Muscle layer of colon (tissue), 2 donors: Measurements from ENCODE around the gene ZNF512B.

Experiments
- H3K27ac ChIP-seq: one replicate; pipeline ENCODE4 v1.7.0; 2013; ENCODE audit warnings: low read depth, mild to moderate bottlenecking, low read length, moderate library complexity
- H3K27me3 ChIP-seq, 2 donors: one replicate each; pipeline ENCODE4 v1.7.0; 2013; ENCODE audit warnings: low read length in 2 of 2, mild to moderate bottlenecking in 2 of 2; ENCODE audit not compliant: insufficient read depth in 2 of 2, control insufficient read depth in 1 of 2
- H3K36me3 ChIP-seq: one replicate; pipeline ENCODE4 v1.7.0; 2013; ENCODE audit warnings: mild to moderate bottlenecking, low read length; ENCODE audit not compliant: insufficient read depth
- H3K4me1 ChIP-seq: one replicate; pipeline ENCODE4 v1.7.0; 2013; ENCODE audit warnings: mild to moderate bottlenecking, low read length; ENCODE audit not compliant: insufficient read depth
- H3K4me3 ChIP-seq, 2 donors: one replicate each; pipeline ENCODE4 v1.7.0; 2013; ENCODE audit warnings: low read length in 2 of 2, low read depth in 1 of 2, mild to moderate bottlenecking in 1 of 2, moderate library complexity in 1 of 2
- H3K9ac ChIP-seq: one replicate; pipeline ENCODE4 v1.7.0; 2013; ENCODE audit warnings: low read length
- H3K9me3 ChIP-seq: one replicate; pipeline ENCODE4 v1.7.0; 2013; ENCODE audit warnings: mild to moderate bottlenecking, low read length
- donor health status: abdominal sarcoma.
- donor health status: Adenocarcinoma of cecum.

Gene ZNF512B

DNA sequence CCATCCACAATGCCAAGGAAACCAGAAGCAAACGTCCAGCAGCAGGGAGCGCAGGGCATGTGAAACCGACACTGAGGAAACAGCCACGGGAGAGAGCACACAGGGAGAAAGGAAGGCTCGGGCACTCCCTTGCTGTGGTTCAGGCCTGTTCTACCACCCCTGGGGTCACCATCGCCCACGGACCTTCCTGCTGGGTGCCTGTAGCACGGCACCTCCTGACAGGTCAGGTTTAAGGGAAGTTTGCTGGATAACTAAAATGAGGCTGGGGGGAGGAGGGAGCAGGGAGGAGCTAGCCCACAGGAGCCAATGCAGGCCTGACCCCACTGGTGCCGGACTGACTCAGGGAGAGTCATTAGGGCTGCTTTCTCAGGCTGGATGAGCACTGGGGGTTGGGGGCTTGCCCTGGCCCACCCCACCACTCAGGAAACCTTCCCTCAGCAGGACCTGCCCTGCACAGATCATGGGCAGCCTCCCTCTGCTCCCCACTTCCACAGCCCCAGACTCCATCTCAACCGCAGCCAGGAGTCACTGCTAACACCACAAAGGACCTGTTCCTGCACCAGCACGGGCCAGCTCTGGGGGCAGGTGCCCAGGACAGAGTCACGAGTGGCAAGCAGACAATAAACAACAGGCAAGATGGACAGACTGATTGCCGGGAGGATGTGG, 15.8 kb downstream of the ZNF512B start:
- no peaks in the 10 kb centered on the region for H3K27me3 ChIP-seq
- peak overlapping the region; percentile 63 for H3K27ac ChIP-seq
- H3K36me3 ChIP-seq, result no peaks in the 10 kb centered on the region
- no peaks in the 10 kb centered on the region for H3K9me3 ChIP-seq
- H3K9ac ChIP-seq, result no peak overlapping the region
- H3K4me3 ChIP-seq, result peak overlapping the region in 1 of 2 donors; percentile 86
- peaks cover 69% of the 10 kb centered on the region for H3K4me1 ChIP-seq

DNA sequence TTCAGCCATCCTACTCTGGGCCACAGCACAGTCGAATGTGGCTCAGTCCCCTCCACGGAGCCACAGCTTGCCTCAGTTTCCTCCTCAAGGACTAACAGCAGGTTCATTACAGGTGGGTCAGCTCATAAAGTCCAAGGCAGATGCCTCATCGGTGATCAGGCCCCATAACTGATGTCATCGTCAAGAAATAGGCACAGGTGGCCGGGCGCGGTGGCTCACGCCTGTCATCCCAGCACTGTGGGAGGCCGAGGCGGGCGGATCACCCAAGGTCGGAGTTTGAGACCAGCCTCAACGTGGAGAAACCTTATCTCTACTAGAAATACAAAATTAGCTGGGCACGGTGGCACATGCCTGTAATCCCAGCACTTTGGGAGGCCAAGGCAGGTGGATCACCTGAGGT, 17.0 kb downstream of the ZNF512B start:
- Histone ChIP-seq H3K4me1 (peaks cover 79% of the 10 kb centered on the region), H3K9ac (peak overlapping the region; percentile 5), H3K36me3 (no peaks in the 10 kb centered on the region), H3K4me3 (peak overlapping the region in 1 of 2 donors; percentile 18), H3K9me3 (no peaks in the 10 kb centered on the region), H3K27me3 (no peaks in the 10 kb centered on the region), H3K27ac (peak overlapping the region; percentile 54)

- H3K9me3 ChIP-seq, result no peaks in the 10 kb centered on the region
- H3K27ac ChIP-seq, result peak overlapping the region; percentile 72
- no peaks in the 10 kb centered on the region for H3K36me3 ChIP-seq
- H3K4me3 ChIP-seq, result peak overlapping the region in 1 of 2 donors; percentile 18
- H3K27me3 ChIP-seq, result no peaks in the 10 kb centered on the region
- peak overlapping the region; percentile 5 for H3K9ac ChIP-seq
- peaks cover 78% of the 10 kb centered on the region for H3K4me1 ChIP-seq
Measured at GRCh38 chr20:63952210-63952535, 17.6 kb downstream of the ZNF512B start.

DNA sequence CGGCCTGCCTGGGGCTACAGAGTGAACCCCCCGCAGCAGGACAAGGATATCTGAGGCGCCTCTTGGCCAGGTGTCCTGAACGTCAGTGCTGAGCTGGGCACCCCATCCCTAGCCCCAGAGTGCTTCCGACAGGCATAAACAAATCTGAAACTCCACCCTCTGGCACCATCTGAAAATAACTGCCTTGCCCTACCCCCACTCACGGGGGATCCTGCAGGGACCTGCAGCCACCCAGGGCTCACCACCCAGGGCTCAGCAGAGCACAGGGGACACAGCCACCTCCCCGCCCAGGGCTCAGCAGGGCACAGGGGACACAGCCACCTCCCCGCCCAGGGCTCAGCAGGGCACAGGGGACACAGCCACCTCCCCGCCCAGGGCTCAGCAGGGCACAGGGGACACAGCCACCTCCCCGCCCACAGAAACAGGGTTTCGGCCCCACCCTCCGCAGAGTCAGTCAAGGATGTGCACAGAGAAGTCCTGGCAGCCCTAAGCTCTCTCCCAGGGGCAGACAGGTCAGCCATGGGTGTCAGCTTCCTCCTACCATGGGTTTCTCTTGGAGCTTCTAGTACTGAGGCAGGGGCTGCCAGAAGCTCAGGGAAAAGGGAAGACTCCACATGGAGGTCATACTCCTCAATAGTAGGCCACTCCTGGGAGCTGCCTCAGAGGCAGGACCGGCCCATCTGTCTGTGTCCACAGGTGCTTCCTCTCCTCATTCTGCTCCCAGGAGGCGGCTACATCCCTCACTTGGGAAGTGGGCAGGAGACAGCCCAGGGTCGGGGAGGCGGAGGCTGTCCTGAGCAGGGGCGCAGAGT, 18.1 kb downstream of the ZNF512B start:
- H3K27ac ChIP-seq, result peak overlapping the region; percentile 87
- peak overlapping the region; percentile 5 for H3K9ac ChIP-seq
- H3K27me3 ChIP-seq, result no peaks in the 10 kb centered on the region
- H3K4me1 ChIP-seq, result peaks cover 81% of the 10 kb centered on the region
- H3K36me3 ChIP-seq, result no peaks in the 10 kb centered on the region
- H3K9me3 ChIP-seq, result no peaks in the 10 kb centered on the region
- peak overlapping the region in 1 of 2 donors; percentile 37 for H3K4me3 ChIP-seq

GRCh38 chr20:63950701-63951397, 18.9 kb downstream of the ZNF512B start:
- Histone ChIP-seq H3K27me3 (no peaks in the 10 kb centered on the region), H3K9me3 (no peaks in the 10 kb centered on the region), H3K27ac (peak overlapping the region; percentile 87), H3K9ac (no peak overlapping the region), H3K36me3 (no peaks in the 10 kb centered on the region), H3K4me1 (peaks cover 81% of the 10 kb centered on the region), H3K4me3 (peak overlapping the region in 1 of 2 donors; percentile 37)

DNA sequence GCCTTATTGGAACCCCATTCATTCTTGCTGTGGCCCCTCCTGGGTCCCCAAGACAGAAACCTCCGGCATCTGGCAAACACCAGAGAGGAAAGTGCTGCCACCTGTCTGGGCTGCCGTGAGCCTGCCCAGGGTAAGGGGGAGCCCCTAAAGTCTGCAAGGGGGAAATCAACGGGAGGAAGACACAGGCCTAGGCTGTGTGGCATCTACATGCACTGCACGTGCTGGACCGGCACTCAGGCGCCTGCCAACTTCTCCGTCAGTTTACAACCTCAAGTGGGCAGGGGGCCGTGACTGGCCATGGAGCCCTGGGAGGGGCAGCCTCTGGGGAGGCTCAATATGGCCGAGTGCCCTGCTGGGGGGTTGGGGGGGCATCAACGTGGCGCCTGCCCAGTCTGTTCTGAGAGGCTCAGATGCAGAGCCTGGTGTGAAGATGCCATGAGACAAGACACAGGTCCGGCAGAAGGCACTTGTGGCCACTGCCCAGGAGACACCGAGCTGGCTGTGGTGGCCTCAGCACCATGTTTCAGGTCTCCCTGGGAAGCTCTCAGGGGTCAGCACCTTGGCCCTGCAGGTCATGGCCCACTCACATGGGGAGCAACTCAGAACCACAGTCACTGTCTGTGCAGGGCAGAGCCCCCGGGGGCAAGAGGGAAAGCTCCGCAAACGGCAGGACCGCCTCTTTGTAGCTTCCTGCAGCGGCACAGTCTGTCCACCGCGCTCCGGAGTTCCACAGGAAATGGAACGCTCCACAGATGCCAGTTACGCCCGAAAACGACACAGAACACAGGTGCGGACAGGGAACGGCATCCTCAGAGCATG, 21.9 kb downstream of the ZNF512B start:
- H3K27ac ChIP-seq, result peak overlapping the region; percentile 87

GRCh38 chr20:63946986-63947637, 22.6 kb downstream of the ZNF512B start:
- H3K9ac ChIP-seq, result no peak overlapping the region

More for the DNA sequence above, 21.9 kb downstream of the ZNF512B start:
- Histone ChIP-seq H3K4me1 (peaks cover 58% of the 10 kb centered on the region), H3K9ac (no peak overlapping the region), H3K27me3 (no peaks in the 10 kb centered on the region), H3K9me3 (no peaks in the 10 kb centered on the region), H3K4me3 (no peak overlapping the region), H3K36me3 (peaks cover 23% of the 10 kb centered on the region)

GRCh38 chr20:63945921-63946920, 23.5 kb downstream of the ZNF512B start:
- Histone ChIP-seq H3K27ac (no peak overlapping the region), H3K4me1 (peaks cover 42% of the 10 kb centered on the region), H3K36me3 (peaks cover 29% of the 10 kb centered on the region)

More at GRCh38 chr20:63946986-63947637, 22.6 kb downstream of the ZNF512B start:
- Histone ChIP-seq H3K36me3 (peaks cover 29% of the 10 kb centered on the region), H3K4me3 (no peak overlapping the region), H3K4me1 (peaks cover 51% of the 10 kb centered on the region), H3K27me3 (no peaks in the 10 kb centered on the region), H3K27ac (no peak overlapping the region), H3K9me3 (no peaks in the 10 kb centered on the region)

DNA sequence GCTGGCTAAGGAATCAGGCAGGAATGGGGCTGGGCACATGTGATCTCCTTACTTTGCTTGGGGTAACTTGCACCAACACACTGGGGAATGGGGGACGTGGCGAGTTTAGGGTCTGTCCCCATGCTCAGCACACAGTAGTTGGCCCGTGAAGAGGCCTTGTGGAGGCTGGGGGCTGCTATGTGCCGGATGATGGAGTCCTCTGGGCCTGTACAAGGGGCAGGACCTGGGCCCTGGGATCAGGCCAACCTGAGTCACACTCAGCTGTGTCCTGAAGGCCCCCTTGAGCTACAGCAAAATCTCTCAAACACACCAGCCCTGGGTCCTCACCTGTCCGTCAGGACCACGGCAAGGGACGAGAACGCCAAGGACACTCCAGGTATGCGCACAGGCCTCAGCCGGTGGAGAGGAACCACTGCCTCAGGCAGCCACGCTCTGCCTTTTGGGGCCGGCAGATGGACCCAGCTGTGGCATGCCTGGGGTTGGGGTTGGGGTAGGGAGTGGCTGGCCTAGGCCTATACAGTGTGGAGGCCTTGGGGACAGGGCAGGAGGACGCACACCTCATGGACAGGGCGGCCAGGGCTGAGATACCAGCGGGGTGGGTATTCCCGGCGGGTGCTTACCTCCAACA, 24.6 kb downstream of the ZNF512B start:
- no peaks in the 10 kb centered on the region for H3K27me3 ChIP-seq
- H3K9me3 ChIP-seq, result no peaks in the 10 kb centered on the region
- H3K9ac ChIP-seq, result no peak overlapping the region
- H3K4me1 ChIP-seq, result peaks cover 32% of the 10 kb centered on the region
- H3K36me3 ChIP-seq, result peaks cover 29% of the 10 kb centered on the region
- H3K4me3 ChIP-seq, result no peak overlapping the region
- no peak overlapping the region for H3K27ac ChIP-seq

More at GRCh38 chr20:63945921-63946920, 23.5 kb downstream of the ZNF512B start:
- no peaks in the 10 kb centered on the region for H3K27me3 ChIP-seq
- H3K9me3 ChIP-seq, result no peaks in the 10 kb centered on the region
- H3K4me3 ChIP-seq, result no peak overlapping the region
- H3K9ac ChIP-seq, result no peak overlapping the region
